HG02870 (cell line): Measurements from ENCODE around the gene DIPK1A.
A peak's percentile ranks its signal among the peaks of the same experiment; 100 is the strongest.

Experiments used
- ATAC-seq: cut with Tn5 transposase; IDR thresholded peaks from one replicate; pipeline ENCODE4 v1.9.1; 2021; ENCODE audit warnings: mild to moderate bottlenecking, moderate library complexity; ENCODE audit not compliant: unreplicated experiment

Gene DIPK1A

DNA sequence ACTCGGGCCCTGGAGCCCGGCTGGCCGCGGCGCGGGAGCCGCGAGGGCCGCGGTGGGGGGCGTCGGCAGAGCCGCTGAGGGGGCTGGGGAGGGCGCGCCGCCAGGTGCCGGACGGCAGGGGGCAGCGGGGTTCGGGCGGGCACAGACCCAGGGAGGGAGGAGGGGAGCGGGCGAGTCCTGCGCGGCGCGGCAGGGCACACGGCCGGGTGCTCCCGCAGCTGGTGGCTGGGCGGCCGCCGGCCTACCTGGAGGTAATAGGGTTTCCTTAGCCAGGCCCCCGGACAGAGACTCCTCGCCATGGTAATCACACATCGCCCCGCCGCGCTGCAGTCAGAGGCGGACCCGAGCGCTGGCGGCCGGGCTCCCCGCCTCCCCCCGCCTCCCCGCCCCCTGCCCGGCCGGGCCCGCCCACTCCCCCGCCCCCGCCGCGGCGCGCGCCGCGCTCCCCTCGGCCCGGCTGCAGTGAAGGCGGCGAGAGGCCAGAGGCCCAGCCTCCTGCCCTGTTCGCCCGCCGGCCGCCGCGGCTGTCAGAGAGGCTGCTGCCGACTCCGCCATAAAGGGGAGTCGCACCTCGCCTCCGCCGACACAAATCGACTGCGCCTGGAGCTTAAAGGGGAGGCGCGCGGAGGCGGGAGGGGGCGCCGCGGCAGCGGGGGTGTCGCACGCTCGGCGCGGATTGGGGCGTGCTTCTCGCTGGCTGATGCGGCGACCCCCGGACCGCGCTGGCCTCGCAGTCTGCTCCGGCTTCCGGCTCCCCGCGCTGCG is at the start of gene DIPK1A:
DIPK1A (minus strand) TSS at position 332 of the 765 bp plus-strand sequence; CDS start at position 299, 33 bp downstream.
- peak; percentile 29 for ATAC-seq

DNA sequence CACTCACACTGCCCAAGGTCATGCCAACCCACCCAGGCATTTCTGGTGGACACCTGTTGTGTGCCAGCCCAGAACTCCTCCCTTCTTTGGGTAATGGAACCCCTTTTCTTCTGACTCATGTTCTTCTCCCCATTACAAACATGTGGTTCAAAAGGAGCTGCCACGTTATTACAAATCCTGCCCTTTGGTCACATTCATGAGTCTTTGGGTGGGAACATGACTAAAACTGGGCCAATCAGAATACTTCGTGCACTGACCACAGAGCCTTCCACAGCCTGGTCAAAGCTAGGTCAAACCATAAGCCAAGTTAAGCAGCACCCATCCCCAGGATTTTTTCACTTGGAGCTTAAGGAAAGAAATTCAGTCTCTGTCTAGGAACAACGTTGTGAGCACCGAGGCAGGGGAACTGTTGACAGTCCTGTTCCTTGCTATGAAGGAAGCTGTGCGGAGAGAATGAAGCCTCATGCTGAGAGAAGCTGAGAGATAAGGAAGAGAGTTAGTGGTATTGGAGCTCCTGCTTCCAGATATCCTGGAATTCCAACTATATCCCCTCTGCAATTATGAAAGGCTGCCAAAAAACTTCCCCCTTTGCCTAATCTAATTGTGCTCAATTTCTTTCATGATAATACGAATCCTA is 46.8 kb upstream of the DIPK1A start:
- no peak for ATAC-seq

DNA sequence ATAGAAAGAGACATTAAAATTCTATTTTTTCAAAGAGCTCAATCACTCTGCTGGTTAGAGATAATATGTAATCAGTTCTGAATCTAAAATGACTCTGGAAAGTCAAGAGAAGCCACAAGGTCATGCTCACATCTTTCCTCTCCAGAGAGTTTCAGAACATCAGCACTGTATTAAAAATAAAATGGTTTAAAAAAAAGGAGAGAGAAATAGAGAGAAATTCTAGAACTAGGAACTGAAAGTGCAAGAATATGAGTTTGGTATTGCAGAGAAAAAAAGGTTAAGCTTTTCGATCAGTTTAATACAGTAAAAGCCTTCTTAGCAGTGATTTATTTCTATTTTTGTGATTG is 44.0 kb upstream of the DIPK1A start:
- no peak for ATAC-seq

DNA sequence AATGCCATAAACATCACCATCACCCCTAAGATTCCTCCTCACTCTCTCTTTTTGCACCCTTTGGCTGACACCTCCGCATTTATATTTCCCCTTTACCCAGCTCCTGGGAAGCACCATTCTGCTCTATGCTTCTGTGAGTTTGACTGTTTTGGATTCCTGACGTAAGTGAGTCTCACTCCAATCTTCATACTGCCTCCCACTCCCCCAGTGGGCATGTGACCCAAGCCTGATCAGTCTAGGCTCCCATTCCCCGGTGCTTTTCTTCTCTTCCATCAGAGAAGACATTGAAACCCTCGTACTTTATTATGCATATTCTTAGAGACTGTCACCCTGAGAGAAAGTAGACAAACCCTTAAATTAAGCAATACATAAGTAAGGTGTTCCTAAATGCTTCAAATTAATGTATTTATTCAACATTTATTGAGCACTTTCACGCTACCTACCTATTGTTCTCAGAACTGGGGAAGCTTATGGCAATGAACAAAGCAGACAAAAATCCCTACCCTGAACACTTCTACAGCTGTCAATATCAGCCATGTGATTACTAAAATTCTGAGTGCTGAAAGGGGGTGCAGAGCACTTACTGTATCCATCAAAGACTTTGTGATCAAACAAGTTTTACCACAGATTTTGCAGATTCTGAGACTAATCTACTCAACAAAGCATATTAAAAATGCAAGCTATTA is 43.4 kb upstream of the DIPK1A start:
- ATAC-seq, result no peak

DNA sequence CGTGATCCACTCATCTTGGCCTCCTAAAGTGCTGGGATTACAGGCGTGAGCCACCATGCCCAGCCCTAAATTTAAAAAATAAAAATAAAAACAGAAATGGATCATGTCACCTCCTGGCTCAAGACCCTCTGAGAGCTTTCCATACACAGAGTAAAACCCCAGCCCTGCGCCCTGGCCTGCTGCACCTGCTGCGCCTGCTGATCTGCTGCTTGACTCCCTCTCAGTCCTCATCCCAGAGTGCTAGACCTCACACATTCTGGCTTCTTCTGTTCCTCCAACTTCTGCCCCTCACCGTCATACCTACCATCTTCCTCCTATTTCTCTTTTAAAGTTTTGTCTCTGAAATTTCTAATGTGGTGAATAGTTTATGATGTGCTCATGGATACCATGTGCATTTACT is 42.7 kb upstream of the DIPK1A start:
- ATAC-seq, result no peak

DNA sequence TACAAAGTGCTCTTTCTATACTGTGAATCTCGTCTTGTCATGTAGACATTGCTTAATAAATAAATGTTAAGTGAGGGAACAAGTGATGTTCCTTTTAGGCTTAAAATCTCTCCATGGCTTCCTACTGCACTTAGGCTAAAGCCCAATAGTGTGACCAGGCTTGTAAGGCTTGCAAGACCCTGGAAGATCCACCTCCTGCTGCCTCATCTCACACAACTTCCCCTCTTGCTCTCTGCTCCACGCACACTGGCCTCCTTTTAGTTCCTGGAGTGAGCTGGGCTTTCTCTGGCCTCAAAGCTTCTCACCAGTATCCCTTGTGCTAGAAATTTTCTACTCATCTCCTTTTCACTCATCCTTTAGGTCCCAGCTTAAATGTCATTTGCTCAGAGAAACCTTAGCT is 41.5 kb upstream of the DIPK1A start:
- ATAC-seq, result no peak

DNA sequence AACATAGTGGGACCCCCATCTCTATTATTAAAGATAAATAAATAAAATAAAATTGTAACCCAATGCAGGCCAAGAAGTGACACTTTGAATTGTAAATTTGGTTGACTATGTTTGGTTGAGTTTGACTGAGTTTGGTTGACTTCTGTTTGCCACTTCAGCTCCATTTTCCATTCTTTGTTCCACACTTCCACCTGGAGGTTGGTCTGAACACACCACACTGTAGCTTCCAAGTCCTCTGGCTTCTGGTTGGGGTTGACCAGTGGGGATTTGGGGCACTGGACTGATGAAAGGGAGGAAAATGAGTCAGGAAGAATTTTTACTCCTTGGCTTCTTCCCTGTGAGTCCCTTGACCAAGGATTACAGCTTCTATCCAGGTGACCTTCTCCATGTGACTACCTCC is 40.6 kb upstream of the DIPK1A start:
- no peak for ATAC-seq

DNA sequence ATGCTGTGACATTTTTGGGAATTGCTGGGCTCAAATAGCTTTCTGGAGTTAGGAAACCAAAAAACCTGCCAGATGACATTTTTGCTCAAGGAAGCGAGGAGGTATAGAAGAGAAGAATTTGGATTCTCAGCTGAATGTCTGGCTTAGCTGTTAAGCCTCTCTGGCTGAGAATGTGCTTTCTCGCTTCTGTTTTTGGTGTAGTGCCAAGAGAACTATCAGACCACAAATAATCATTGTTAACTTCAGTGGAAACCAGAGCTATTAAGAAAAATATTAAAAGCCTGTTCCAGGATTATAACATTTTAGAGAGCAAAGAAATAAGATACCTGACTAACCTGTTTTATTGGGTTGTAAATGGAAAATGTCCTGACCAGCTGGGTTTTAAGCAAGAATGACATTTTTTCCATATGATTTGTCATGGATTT is 39.5 kb upstream of the DIPK1A start:
- ATAC-seq, result no peak

DNA sequence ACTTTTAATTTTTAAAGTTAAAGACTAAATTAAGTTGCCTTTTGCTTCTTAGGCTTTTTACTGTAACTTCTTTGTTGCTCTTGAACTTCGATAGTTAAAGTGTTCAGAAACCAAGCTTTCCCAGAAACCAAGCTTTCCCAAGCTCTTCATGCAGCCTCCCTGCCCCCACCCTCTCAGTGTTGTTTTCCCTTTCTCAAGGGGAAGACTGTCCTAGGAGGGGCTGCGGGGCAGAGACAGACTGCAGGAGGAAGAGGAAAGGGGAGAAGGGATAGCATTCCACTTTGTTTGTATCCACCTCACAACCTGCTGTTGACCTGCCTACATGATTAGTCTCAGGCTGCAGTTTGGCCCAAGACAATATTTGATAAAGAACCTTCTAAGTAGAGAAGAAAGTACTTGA is 39.0 kb upstream of the DIPK1A start:
- no peak for ATAC-seq

DNA sequence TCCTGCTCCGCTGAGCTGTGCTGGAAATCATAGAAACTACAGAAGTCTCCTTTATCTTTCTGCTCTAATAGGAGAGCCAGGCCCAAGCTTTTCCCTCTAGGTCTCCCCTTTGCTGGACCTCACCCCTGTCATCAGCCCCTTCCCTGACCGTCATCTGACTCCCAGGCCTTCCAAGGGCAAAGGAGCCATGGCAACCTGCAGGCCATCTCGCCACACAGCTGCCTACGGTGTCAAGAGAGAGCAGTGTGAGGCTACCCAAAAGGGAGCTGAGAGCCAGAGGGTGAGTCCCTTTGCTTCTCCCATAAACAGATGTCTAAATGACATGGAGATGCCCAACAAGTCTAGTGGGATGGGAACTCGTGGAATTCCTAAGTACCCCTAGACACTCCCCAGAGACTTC is 37.6 kb upstream of the DIPK1A start:
- ATAC-seq, result no peak

DNA sequence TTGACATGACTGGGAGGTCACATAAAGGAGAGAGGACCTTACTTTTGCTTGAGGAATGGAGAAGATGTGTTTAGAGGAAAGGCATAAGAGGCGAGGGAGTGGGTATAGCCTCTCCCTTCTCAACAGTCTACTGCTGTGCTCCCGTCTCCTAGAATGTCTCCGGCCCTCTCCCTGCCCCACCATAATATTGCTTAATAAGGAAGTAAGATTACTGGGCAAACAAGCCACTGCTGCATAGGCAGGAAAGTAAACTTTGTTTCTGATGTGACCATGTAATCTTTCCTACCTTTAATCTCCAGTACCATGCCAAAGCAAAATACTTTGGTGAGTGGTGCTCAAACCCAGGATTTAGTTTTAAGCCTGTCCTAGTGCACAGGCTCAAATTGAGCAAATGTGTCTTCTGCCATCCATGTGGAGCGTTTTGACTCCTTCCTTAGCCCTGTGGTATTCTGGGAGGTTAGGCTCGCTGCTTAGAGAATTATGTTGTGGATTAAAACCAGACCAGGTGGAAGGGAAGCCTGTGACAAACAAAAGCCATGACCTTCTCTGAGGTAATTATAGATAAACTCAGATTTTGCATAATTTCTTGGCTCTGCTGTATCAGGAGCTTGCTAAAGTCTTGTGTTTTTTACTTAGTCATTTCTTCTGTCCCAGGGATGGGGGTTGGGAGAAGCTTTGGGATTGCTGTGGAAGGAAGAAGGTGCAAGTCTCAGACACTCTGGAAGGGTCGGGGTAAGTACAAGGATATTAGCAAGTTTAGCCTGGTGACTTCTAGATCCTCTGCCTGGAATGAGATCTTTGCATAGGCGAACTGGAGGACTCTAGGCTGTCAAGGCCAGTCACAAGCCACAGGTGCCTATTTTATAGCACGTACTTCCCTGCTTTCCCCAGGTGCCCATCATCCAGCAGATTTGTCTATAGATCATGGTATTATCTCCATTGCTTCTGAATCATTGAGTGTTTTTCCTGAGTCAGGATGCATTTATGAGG is 34.5 kb upstream of the DIPK1A start:
- ATAC-seq, result no peak

DNA sequence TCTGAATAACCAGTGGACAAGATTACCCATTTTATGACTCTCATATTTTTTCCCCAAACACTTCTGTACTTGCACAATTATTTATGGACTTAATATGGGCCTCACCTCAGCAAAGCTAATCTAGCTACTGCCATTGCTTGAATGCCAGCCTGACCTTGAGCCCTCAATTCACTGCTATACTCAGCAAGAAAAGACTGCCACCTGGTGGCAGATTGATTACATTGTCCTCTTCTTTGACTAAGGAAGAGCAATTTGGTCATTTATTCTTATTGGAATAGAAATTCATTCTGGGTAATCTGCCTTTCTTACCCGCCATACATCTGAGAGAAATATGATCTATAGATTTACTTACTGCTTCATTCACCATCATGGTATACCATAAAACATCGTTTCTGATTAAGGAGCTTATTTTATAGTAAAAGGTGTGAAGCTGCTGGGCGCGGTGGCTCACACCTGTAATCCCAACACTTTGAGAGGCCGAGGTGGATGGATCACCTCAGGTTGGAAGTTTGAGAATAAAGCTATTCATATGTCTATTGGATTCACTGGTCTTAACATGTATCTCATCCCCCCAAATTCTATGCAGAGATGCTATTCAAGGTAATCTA is 32.9 kb upstream of the DIPK1A start:
- peak; percentile 71 for ATAC-seq

DNA sequence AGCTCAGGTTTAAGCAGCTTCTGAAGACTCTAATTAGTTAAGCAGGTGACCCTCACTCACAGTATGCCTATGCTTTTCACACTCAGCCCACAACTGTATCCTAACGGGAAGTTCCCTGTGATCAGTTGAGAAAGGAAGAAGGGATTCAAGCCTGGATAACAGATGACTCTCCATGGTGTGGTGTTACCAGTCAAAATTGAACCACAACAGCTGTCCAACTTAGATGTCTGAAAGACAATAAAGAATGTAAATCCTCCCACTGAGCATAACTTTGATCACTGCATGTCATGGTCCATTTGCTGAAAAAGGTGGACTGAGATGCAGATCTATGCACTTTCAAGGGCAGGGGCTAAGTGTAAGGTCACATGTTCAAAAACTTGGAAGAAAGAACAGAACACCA is 32.3 kb upstream of the DIPK1A start:
- ATAC-seq, result no peak

DNA sequence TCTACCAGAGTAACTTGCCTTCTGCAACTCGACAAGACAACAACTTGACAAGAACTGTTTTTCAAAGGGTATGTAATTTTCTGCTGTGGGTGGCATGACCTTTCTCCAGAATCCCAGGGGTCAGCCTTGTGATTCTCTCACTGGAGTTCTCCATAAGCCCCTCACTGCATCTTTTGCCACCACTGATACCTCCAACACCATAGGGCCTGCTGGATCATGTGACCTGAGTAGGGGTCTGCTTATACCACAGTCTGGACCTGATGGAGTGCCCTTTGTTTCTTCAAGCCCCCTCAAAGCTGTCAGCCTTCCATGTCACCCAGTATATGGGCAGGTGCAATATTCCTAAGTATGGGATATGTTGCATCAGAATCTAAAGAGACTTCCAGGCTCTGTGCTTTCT is 31.6 kb upstream of the DIPK1A start:
- ATAC-seq, result no peak

DNA sequence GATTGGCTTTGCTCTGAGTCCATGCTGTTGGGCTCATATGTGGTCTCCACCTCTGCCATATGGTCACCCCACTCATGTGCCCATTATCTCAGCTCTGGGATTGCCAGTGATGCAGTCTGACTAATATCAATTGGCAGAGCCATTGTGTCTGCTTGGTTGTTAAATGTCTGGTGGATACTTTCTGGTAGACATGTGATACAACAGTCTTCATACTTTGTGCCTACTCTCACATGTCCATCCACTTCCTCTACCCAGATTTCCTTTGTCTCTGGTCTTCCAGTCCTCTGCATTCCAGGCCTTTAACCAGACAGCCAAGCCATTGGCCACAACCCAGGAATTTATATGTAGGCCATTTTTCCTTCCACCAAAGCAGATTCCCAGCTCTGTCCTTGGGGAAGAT is 30.8 kb upstream of the DIPK1A start:
- ATAC-seq, result no peak

DNA sequence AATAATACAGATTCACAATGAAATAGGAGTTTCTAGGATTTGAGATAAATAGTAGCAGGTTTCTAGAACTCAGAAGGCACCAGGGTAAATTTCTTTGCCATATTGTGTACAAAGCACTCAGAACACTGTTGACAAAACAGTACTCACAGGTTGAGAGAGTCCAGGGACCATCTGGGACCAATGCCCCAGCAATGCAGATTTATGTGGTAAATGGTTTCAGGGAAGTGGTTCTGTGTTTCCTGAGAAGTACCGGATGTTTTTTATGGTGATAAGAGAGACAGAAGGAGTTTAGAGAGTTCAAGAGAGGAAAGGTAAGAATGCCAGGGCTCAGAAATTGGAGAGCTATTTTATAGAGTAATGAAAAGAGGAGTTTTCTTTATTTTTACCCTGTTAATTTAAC is 29.6 kb upstream of the DIPK1A start:
- ATAC-seq, result no peak

DNA sequence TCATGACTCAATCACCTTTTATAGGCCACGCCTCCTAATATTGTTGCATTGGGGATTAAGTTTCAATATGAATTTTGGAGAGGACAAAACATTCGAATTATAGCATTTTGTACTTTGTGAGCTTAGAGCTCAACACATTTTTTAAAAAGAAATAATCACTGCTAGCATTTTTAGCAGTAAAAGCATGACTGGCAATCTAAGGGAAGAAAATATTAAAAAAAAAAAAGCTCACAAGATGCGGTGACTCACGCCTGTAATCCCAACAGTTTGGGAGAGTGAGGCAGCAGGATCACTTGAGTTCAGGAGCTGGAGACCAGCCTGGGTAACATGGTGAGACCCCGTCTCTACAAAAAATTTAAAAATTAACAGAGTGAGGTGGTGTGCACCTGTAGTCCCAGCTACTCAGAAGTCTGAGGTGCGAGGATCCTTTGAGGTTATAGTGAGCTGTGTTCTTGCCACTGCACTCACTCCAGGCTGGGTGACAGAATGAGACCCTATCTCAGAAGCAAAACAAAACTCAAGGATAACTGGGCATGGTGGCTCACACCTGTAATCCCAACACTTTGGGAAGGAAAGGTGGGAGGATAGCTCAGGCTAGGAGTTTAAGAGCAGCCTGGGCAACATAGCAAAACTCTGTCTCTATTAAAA is 28.8 kb upstream of the DIPK1A start:
- ATAC-seq, result no peak

DNA sequence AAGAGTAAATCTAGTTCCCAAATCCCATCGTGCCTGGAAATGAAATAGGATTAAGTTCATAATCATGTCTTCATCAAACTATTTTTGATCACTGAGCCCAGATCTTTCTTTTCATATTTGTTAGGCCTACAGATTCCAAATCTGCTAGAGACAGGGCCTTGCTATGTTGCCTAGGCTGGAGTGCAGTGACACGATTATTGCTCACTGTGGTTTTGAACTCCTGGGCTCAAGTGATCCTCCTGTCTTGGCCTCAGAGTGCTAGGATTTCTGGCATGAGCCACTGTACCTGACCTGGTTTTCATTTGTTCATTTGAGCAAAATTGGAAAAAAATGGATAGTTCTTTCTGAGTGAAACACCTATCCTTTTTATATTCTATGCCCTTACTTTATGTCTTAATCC is 28.0 kb upstream of the DIPK1A start:
- ATAC-seq, result no peak

DNA sequence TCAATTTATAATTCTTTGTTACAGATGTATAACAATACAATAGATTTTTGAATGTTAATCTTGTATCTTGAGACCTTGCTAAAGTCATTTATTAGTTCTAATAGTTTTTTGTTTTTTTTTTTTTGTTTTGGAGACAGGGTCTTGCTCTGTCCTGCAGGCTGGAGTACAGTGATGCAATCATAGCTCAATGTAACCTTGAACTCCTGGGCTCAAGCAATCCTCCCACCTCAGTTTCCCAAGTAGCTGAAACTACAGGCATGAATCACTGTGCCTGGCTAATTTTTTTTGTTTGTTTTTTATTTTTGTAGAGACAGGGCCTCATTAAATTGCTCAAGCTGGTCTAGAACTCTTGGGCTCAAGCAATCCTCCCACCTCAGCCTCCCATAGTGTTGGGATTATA is 26.2 kb upstream of the DIPK1A start:
- ATAC-seq, result no peak

DNA sequence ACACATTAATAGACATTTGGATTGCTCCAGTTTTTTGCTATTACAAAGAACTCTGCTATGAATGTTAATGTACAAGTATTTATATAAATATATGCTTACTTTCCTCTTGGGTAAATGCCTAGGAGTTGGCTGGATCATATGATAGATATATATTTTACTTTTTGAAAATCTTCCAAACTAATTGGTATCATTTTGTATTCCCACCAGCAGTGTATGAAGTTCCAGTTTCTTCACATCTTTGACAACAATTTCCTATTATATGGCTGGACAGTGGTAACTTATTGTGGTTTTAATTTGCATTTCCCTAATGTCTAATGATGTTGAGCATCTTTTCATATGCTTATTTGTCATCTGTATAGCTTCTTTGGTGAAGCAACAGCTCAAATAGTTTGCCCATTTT is 23.8 kb upstream of the DIPK1A start:
- no peak for ATAC-seq
